ENCODE data around the gene POLD2.

POLD2 gene

GRCh38 chr7:44142028-44142427 is 18.7 kb upstream of the POLD2 start:
- no peaks in the 10 kb centered on the region for H3K36me3 ChIP-seq (ENCODE audit: control insufficient read depth, low read depth, low read length)
- no peak overlapping the region for H3K9ac ChIP-seq (ENCODE audit: low read length)
- H3K27ac ChIP-seq (ENCODE audit: low read length), result no peak overlapping the region
- peaks cover 1% of the 10 kb centered on the region for H3K4me1 ChIP-seq (ENCODE audit: control insufficient read depth, low read depth, low read length)
- H3K4me3 ChIP-seq (ENCODE audit: low read length), result no peak overlapping the region
- no peaks in the 10 kb centered on the region for H3K9me3 ChIP-seq (ENCODE audit: control insufficient read depth, low read depth, low read length)
- H3K27me3 ChIP-seq (ENCODE audit: control insufficient read depth, insufficient read depth, low read length), result peaks cover 25% of the 10 kb centered on the region

- Histone ChIP-seq H3K9me3 (ENCODE audit: control insufficient read depth, low read depth, low read length) (no peaks in the 10 kb centered on the region), H3K27ac (ENCODE audit: low read length) (no peak within 1 kb of the TSS), H3K27me3 (ENCODE audit: control insufficient read depth, insufficient read depth, low read length) (peaks cover 25% of the 10 kb centered on the region), H3K9ac (ENCODE audit: low read length) (no peak within 1 kb of the TSS), H3K4me1 (ENCODE audit: control insufficient read depth, low read depth, low read length) (no peaks in the 10 kb centered on the region), H3K36me3 (ENCODE audit: control insufficient read depth, low read depth, low read length) (no peaks in the 10 kb centered on the region), H3K4me3 (ENCODE audit: low read length) (no peak within 1 kb of the TSS)
These were observed 18.0 kb upstream of the POLD2 start, which contains the start of gene MYL7 for GRCh38 chr7:44141221-44141850. Gene MYL7, minus strand, starts transcription at chr7:44141332. Its CDS starts 27 bp downstream, at chr7:44141305.

GRCh38 chr7:44140341-44140740 is 17.0 kb upstream of the POLD2 start:
- no peaks in the 10 kb centered on the region for H3K36me3 ChIP-seq (ENCODE audit: control insufficient read depth, low read depth, low read length)
- H3K4me1 ChIP-seq (ENCODE audit: control insufficient read depth, low read depth, low read length), result no peaks in the 10 kb centered on the region
- peaks cover 19% of the 10 kb centered on the region for H3K27me3 ChIP-seq (ENCODE audit: control insufficient read depth, insufficient read depth, low read length)
- no peak overlapping the region for H3K27ac ChIP-seq (ENCODE audit: low read length)
- H3K9ac ChIP-seq (ENCODE audit: low read length), result no peak overlapping the region
- no peaks in the 10 kb centered on the region for H3K9me3 ChIP-seq (ENCODE audit: control insufficient read depth, low read depth, low read length)
- no peak overlapping the region for H3K4me3 ChIP-seq (ENCODE audit: low read length)

- Histone ChIP-seq H3K9me3 (ENCODE audit: control insufficient read depth, low read depth, low read length) (no peaks in the 10 kb centered on the region), H3K27ac (ENCODE audit: low read length) (no peak overlapping the region), H3K9ac (ENCODE audit: low read length) (no peak overlapping the region), H3K4me1 (ENCODE audit: control insufficient read depth, low read depth, low read length) (no peaks in the 10 kb centered on the region), H3K36me3 (ENCODE audit: control insufficient read depth, low read depth, low read length) (no peaks in the 10 kb centered on the region), H3K27me3 (ENCODE audit: control insufficient read depth, insufficient read depth, low read length) (peaks cover 10% of the 10 kb centered on the region), H3K4me3 (ENCODE audit: low read length) (no peak overlapping the region)
These were observed 16.1 kb upstream of the POLD2 start for GRCh38 chr7:44139311-44140010.

GRCh38 chr7:44138698-44139097 is 15.3 kb upstream of the POLD2 start:
- no peak overlapping the region for H3K27ac ChIP-seq (ENCODE audit: low read length)
- H3K36me3 ChIP-seq (ENCODE audit: control insufficient read depth, low read depth, low read length), result no peaks in the 10 kb centered on the region
- H3K4me1 ChIP-seq (ENCODE audit: control insufficient read depth, low read depth, low read length), result no peaks in the 10 kb centered on the region
- H3K4me3 ChIP-seq (ENCODE audit: low read length), result no peak overlapping the region
- H3K9ac ChIP-seq (ENCODE audit: low read length), result no peak overlapping the region
- peaks cover 2% of the 10 kb centered on the region for H3K27me3 ChIP-seq (ENCODE audit: control insufficient read depth, insufficient read depth, low read length)
- H3K9me3 ChIP-seq (ENCODE audit: control insufficient read depth, low read depth, low read length), result no peaks in the 10 kb centered on the region

GRCh38 chr7:44136731-44137130 is 13.4 kb upstream of the POLD2 start:
- Histone ChIP-seq H3K27me3 (ENCODE audit: control insufficient read depth, insufficient read depth, low read length) (no peaks in the 10 kb centered on the region), H3K4me1 (ENCODE audit: control insufficient read depth, low read depth, low read length) (peaks cover 6% of the 10 kb centered on the region), H3K36me3 (ENCODE audit: control insufficient read depth, low read depth, low read length) (no peaks in the 10 kb centered on the region), H3K4me3 (ENCODE audit: low read length) (no peak overlapping the region), H3K9ac (ENCODE audit: low read length) (no peak overlapping the region), H3K27ac (ENCODE audit: low read length) (no peak overlapping the region), H3K9me3 (ENCODE audit: control insufficient read depth, low read depth, low read length) (no peaks in the 10 kb centered on the region)

GRCh38 chr7:44134943-44135628 is 11.7 kb upstream of the POLD2 start:
- Histone ChIP-seq H3K4me3 (ENCODE audit: low read length) (no peak overlapping the region), H3K27ac (ENCODE audit: low read length) (no peak overlapping the region), H3K9me3 (ENCODE audit: control insufficient read depth, low read depth, low read length) (no peaks in the 10 kb centered on the region), H3K36me3 (ENCODE audit: control insufficient read depth, low read depth, low read length) (no peaks in the 10 kb centered on the region), H3K4me1 (ENCODE audit: control insufficient read depth, low read depth, low read length) (peaks cover 6% of the 10 kb centered on the region), H3K27me3 (ENCODE audit: control insufficient read depth, insufficient read depth, low read length) (no peaks in the 10 kb centered on the region), H3K9ac (ENCODE audit: low read length) (no peak overlapping the region)

GRCh38 chr7:44133295-44133694 is 9.9 kb upstream of the POLD2 start:
- Histone ChIP-seq H3K27ac (ENCODE audit: low read length) (no peak overlapping the region), H3K9ac (ENCODE audit: low read length) (no peak overlapping the region)

GRCh38 chr7:44132039-44132438 is 8.7 kb upstream of the POLD2 start:
- no peak overlapping the region for H3K4me3 ChIP-seq (ENCODE audit: low read length)
- H3K4me1 ChIP-seq (ENCODE audit: control insufficient read depth, low read depth, low read length), result peaks cover 6% of the 10 kb centered on the region
- no peak overlapping the region for H3K27ac ChIP-seq (ENCODE audit: low read length)
- no peaks in the 10 kb centered on the region for H3K36me3 ChIP-seq (ENCODE audit: control insufficient read depth, low read depth, low read length)
- no peak overlapping the region for H3K9ac ChIP-seq (ENCODE audit: low read length)
- no peaks in the 10 kb centered on the region for H3K27me3 ChIP-seq (ENCODE audit: control insufficient read depth, insufficient read depth, low read length)
- H3K9me3 ChIP-seq (ENCODE audit: control insufficient read depth, low read depth, low read length), result no peaks in the 10 kb centered on the region

More at GRCh38 chr7:44133295-44133694, 9.9 kb upstream of the POLD2 start:
- Histone ChIP-seq H3K4me3 (ENCODE audit: low read length) (no peak overlapping the region), H3K4me1 (ENCODE audit: control insufficient read depth, low read depth, low read length) (peaks cover 6% of the 10 kb centered on the region), H3K9me3 (ENCODE audit: control insufficient read depth, low read depth, low read length) (no peaks in the 10 kb centered on the region), H3K27me3 (ENCODE audit: control insufficient read depth, insufficient read depth, low read length) (no peaks in the 10 kb centered on the region), H3K36me3 (ENCODE audit: control insufficient read depth, low read depth, low read length) (no peaks in the 10 kb centered on the region)

GRCh38 chr7:44131173-44132029 is 8.1 kb upstream of the POLD2 start:
- no peak overlapping the region for H3K4me3 ChIP-seq (ENCODE audit: low read length)
- H3K9ac ChIP-seq (ENCODE audit: low read length), result no peak overlapping the region
- no peaks in the 10 kb centered on the region for H3K9me3 ChIP-seq (ENCODE audit: control insufficient read depth, low read depth, low read length)
- no peaks in the 10 kb centered on the region for H3K36me3 ChIP-seq (ENCODE audit: control insufficient read depth, low read depth, low read length)
- H3K27ac ChIP-seq (ENCODE audit: low read length), result no peak overlapping the region
- peaks cover 6% of the 10 kb centered on the region for H3K4me1 ChIP-seq (ENCODE audit: control insufficient read depth, low read depth, low read length)
- H3K27me3 ChIP-seq (ENCODE audit: control insufficient read depth, insufficient read depth, low read length), result no peaks in the 10 kb centered on the region

Measured in iPS-18a (cell line).